WERI-Rb-1 (cell line): Measurements from ENCODE around the gene RHCE.
"Not testable (repeated sequence)": the region's sequence is repeated elsewhere in the genome, so short reads cannot be mapped to it uniquely, and the experiment has no call there.

ENCODE experiments used
- DNase-seq: peaks from one replicate; pipeline ENCODE4 v3.0.0-alpha.2; 2020
- H3K27ac ChIP-seq: fragments of 250-450 bp; sonication (Bioruptor Pico); 2 replicates; pipeline ENCODE4 v1.5.1; 2020; ENCODE audit warnings: mild to moderate bottlenecking, moderate library complexity
- H3K27me3 ChIP-seq: fragments of 250-450 bp; sonication (Bioruptor Pico); 2 replicates; pipeline ENCODE4 v1.5.1; 2021; ENCODE audit warnings: mild to moderate bottlenecking, low read depth, moderate library complexity; ENCODE audit not compliant: insufficient read depth, severe bottlenecking
- H3K36me3 ChIP-seq: fragments of 250-450 bp; sonication (Bioruptor Pico); 2 replicates; pipeline ENCODE4 v1.5.1; 2020; ENCODE audit warnings: mild to moderate bottlenecking, moderate library complexity
- H3K4me3 ChIP-seq: 2 replicates; pipeline ENCODE4 v1.5.1; 2011; ENCODE audit warnings: low read depth, mild to moderate bottlenecking, control low read depth, low read length
- H3K9me3 ChIP-seq: fragments of 250-450 bp; sonication (Bioruptor Pico); 2 replicates; pipeline ENCODE4 v1.5.1; 2021; ENCODE audit warnings: mild to moderate bottlenecking, moderate library complexity; ENCODE audit not compliant: severe bottlenecking
- CTCF ChIP-seq: IDR thresholded peaks from 2 replicates; pipeline ENCODE4 v1.5.1; 2011; ENCODE audit warnings: low read depth, mild to moderate bottlenecking, control low read depth, inconsistent platforms, low read length

The RHCE gene

GRCh38 chr1:25450891-25451290 is 30.3 kb upstream of the RHCE start:
- no peak for TF ChIP-seq CTCF
- H3K4me3 ChIP-seq = no peak overlapping the region
- no peaks in the 10 kb centered on the region for H3K27me3 ChIP-seq
- H3K36me3 ChIP-seq = peaks cover 55% of the 10 kb centered on the region
- no peaks in the 10 kb centered on the region for H3K9me3 ChIP-seq
- H3K27ac ChIP-seq = no peak overlapping the region
- no peak for DNase-seq

GRCh38 chr1:25447547-25447946 is 26.9 kb upstream of the RHCE start:
- no peak overlapping the region for H3K4me3 ChIP-seq
- no peaks in the 10 kb centered on the region for H3K9me3 ChIP-seq
- H3K27ac ChIP-seq = no peak overlapping the region
- TF ChIP-seq CTCF = no peak
- DNase-seq = no peak
- H3K36me3 ChIP-seq = peaks cover 36% of the 10 kb centered on the region
- no peaks in the 10 kb centered on the region for H3K27me3 ChIP-seq

GRCh38 chr1:25445993-25446538 is 25.4 kb upstream of the RHCE start:
- Histone ChIP-seq H3K36me3 (peaks cover 36% of the 10 kb centered on the region), H3K27me3 (no peaks in the 10 kb centered on the region), H3K27ac (no peak overlapping the region), H3K4me3 (no peak overlapping the region), H3K9me3 (no peaks in the 10 kb centered on the region)
- no peak for DNase-seq
- no peak for TF ChIP-seq CTCF

GRCh38 chr1:25444604-25445003 is 24.0 kb upstream of the RHCE start:
- DNase-seq, H3K27me3 ChIP-seq, H3K27ac ChIP-seq, H3K9me3 ChIP-seq, H3K4me3 ChIP-seq: not testable (repeated sequence)
- H3K36me3 ChIP-seq = peaks cover 22% of the 10 kb centered on the region

- no peak overlapping the region for H3K27ac ChIP-seq
- no peak overlapping the region for H3K4me3 ChIP-seq
- no peaks in the 10 kb centered on the region for H3K9me3 ChIP-seq
- no peak for TF ChIP-seq CTCF
- DNase-seq = no peak
- H3K36me3 ChIP-seq = peaks cover 8% of the 10 kb centered on the region
- no peaks in the 10 kb centered on the region for H3K27me3 ChIP-seq
Measured at GRCh38 chr1:25443030-25443699, 22.5 kb upstream of the RHCE start.

GRCh38 chr1:25442178-25442577 is 21.6 kb upstream of the RHCE start:
- Histone ChIP-seq H3K4me3 (no peak overlapping the region), H3K27ac (no peak overlapping the region), H3K9me3 (no peaks in the 10 kb centered on the region), H3K27me3 (no peaks in the 10 kb centered on the region), H3K36me3 (peaks cover 4% of the 10 kb centered on the region; the same call in 1 of the 2 replicates)
- no peak for DNase-seq
- no peak for TF ChIP-seq CTCF
